Keratinocyte (primary cell): ENCODE measurements around the gene VPS8. TPM values are rescaled to one million over a fixed set of nuclear protein-coding genes. Genes with fewer than 3 reads are reported as not detected.
A peak's percentile ranks its signal among the peaks of the same experiment; 100 is the strongest.

Experiments used
- DNase-seq: peaks from one replicate; pipeline ENCODE4 v3.0.0-alpha.2; 2011; ENCODE audit warnings: low read depth, missing footprints, low spot score
- FAIRE-seq: peaks from 2 replicates; lab custom pipeline; 2011; peaks lifted over from hg19 to GRCh38; lab: Jason Lieb, UNC
- H2AFZ ChIP-seq: 2 replicates; pipeline ENCODE4 v1.6.0; 2012; ENCODE audit warnings: low read length, control low read depth, inconsistent platforms; ENCODE audit not compliant: control insufficient read depth
- H3K27ac ChIP-seq: 2 replicates; pipeline ENCODE4 v1.5.1; 2011; ENCODE audit warnings: low read length; ENCODE audit not compliant: control insufficient read depth, insufficient read depth
- H3K27me3 ChIP-seq: 3 replicates; pipeline ENCODE4 v1.6.0; 2011; ENCODE audit warnings: low read length; ENCODE audit not compliant: control insufficient read depth, insufficient read depth; ENCODE audit errors: extremely low read depth
- H3K36me3 ChIP-seq, 2 experiments: 2 replicates in 1 of 2; 3 replicates in 1 of 2; pipeline ENCODE4 v1.5.1; 2011; ENCODE audit warnings: low read length in 2 of 2, mild to moderate bottlenecking in 1 of 2; ENCODE audit not compliant: control insufficient read depth in 2 of 2, insufficient read depth in 2 of 2; ENCODE audit errors: extremely low read depth in 1 of 2
- H3K4me1 ChIP-seq: 3 replicates; pipeline ENCODE4 v1.5.1; 2011; ENCODE audit warnings: low read length; ENCODE audit not compliant: control insufficient read depth, insufficient read depth; ENCODE audit errors: extremely low read depth
- H3K4me2 ChIP-seq: 3 replicates; pipeline ENCODE4 v1.6.0; 2011; ENCODE audit warnings: low read depth, low read length; ENCODE audit not compliant: control insufficient read depth, insufficient read depth; ENCODE audit errors: extremely low read depth
- H3K4me3 ChIP-seq, 3 experiments: fragments of 200-600 bp in 1 of 3; sonication (generic) in 1 of 3; 2 replicates in 2 of 3; 3 replicates in 1 of 3; pipeline ENCODE4 v1.5.1; 2011 to 2016; ENCODE audit warnings: low read length in 3 of 3, mild to moderate bottlenecking in 3 of 3, control low read depth in 2 of 3, inconsistent platforms in 1 of 3, low read depth in 1 of 3, mixed read lengths in 1 of 3, mixed run types in 1 of 3, moderate library complexity in 1 of 3; ENCODE audit not compliant: control insufficient read depth in 2 of 3, insufficient read depth in 2 of 3; ENCODE audit errors: extremely low read depth in 1 of 3
- H3K79me2 ChIP-seq: 2 replicates; pipeline ENCODE4 v1.6.0; 2012; ENCODE audit warnings: low read length; ENCODE audit not compliant: control insufficient read depth, insufficient read depth
- H3K9ac ChIP-seq: 3 replicates; pipeline ENCODE4 v1.6.0; 2011; ENCODE audit warnings: low read length; ENCODE audit not compliant: control insufficient read depth, insufficient read depth; ENCODE audit errors: extremely low read depth
- H3K9me1 ChIP-seq: 3 replicates; pipeline ENCODE4 v1.6.0; 2011; ENCODE audit warnings: low read length; ENCODE audit not compliant: control insufficient read depth, insufficient read depth; ENCODE audit errors: extremely low read depth
- H3K9me3 ChIP-seq: 2 replicates; pipeline ENCODE4 v1.5.1; 2012; ENCODE audit warnings: low read depth, low read length; ENCODE audit not compliant: control insufficient read depth
- H4K20me1 ChIP-seq: 3 replicates; pipeline ENCODE4 v1.6.0; 2011; ENCODE audit warnings: low read length; ENCODE audit not compliant: control insufficient read depth, insufficient read depth; ENCODE audit errors: extremely low read depth
- CTCF ChIP-seq, 3 experiments: IDR thresholded peaks in 1 of 3; conservative IDR thresholded peaks in 1 of 3; optimal IDR thresholded peaks in 1 of 3; 2 replicates in 2 of 3; 3 replicates in 1 of 3; pipeline versions ENCODE3 to v1.5.1; 2011; ENCODE audit warnings: low read length in 3 of 3, mild to moderate bottlenecking in 3 of 3, moderate library complexity in 2 of 3, control low read depth in 1 of 3, inconsistent platforms in 1 of 3; ENCODE audit not compliant: insufficient read depth in 2 of 3; ENCODE audit errors: extremely low read depth in 1 of 3
- EZH2 ChIP-seq: IDR thresholded peaks from one replicate; pipeline ENCODE4 v1.6.1; 2012; ENCODE audit warnings: inconsistent platforms, mild to moderate bottlenecking, low read length, moderate library complexity
- dilution Hi-C: fragments of 300-500 bp; cut with MboI; formaldehyde crosslinking; loops from one replicate; pipeline ENCODE4 v1.7.0; 2020; ENCODE audit warnings: low sequenced_read_pairs; ENCODE audit not compliant: extremely low pct_ligation_motif_present
- polyA plus RNA-seq, 5 experiments: library from polyadenylated mRNA; depleted of rRNA in 3 of 5; stranded (reverse) in 3 of 5; stranded (forward) in 1 of 5; unstranded in 1 of 5; fragments of >200 nt; gene quantifications; 1 replicate in 1 of 5; 2 replicates in 3 of 5; 3 replicates in 1 of 5; pipeline versions ENCODE4 v1.2.1 to v1.2.3, GENCODE V29; 2011 to 2012; ENCODE audit warnings: missing spikeins in 2 of 5, low read depth in 1 of 5, low replicate concordance in 1 of 5

The VPS8 gene
- polyA plus RNA-seq, 1 donor (not counting 4 experiments of a cell fraction or from before 2014, with no cell fraction given), result 28.4 TPM

- no peak overlapping the region for H3K4me2 ChIP-seq
- no peak overlapping the region for H2AFZ ChIP-seq
- H3K9ac ChIP-seq, result no peak overlapping the region
- no peak for DNase-seq
- no peaks in the 10 kb centered on the region for H3K9me3 ChIP-seq
- no peaks in the 10 kb centered on the region for H3K4me1 ChIP-seq
- no peak for TF ChIP-seq EZH2
- TF ChIP-seq CTCF (optimal IDR thresholded peaks at IDR 0.05 in 1 of 3, IDR thresholded peaks at IDR 0.05 in 1 of 3, conservative IDR thresholded peaks at IDR 0.05 in 1 of 3; ENCODE audit: extremely low read depth in 1 of 3, insufficient read depth in 2 of 3, low read length in 3 of 3), result no peak
- peaks cover 3% of the 10 kb centered on the region for H3K27me3 ChIP-seq
- H3K27ac ChIP-seq, result no peak overlapping the region
- dilution Hi-C loops, result no loop called here
- no peak overlapping the region for H3K4me3 ChIP-seq
- no peaks in the 10 kb centered on the region for H3K36me3 ChIP-seq
- no peaks in the 10 kb centered on the region for H3K79me2 ChIP-seq
- H4K20me1 ChIP-seq, result no peaks in the 10 kb centered on the region
- no peaks in the 10 kb centered on the region for H3K9me1 ChIP-seq
- FAIRE-seq, result peak; percentile 9
Observed at GRCh38 chr3:184801241-184801785, 10.7 kb upstream of the VPS8 start.

GRCh38 chr3:184802150-184802549 lies 9.8 kb upstream of the VPS8 start:
- Histone ChIP-seq H3K9me1 (no peaks in the 10 kb centered on the region), H3K4me1 (no peaks in the 10 kb centered on the region), H3K9me3 (no peaks in the 10 kb centered on the region), H3K4me3 (no peak overlapping the region), H3K9ac (no peak overlapping the region), H3K79me2 (no peaks in the 10 kb centered on the region), H3K4me2 (no peak overlapping the region), H3K27me3 (peaks cover 3% of the 10 kb centered on the region), H2AFZ (no peak overlapping the region), H3K36me3 (no peaks in the 10 kb centered on the region), H3K27ac (no peak overlapping the region), H4K20me1 (no peaks in the 10 kb centered on the region)
- dilution Hi-C loops, result no loop called here
- DNase-seq (no peak), FAIRE-seq (no peak)
- no peak for TF ChIP-seq EZH2
- TF ChIP-seq CTCF (optimal IDR thresholded peaks at IDR 0.05 in 1 of 3, IDR thresholded peaks at IDR 0.05 in 1 of 3, conservative IDR thresholded peaks at IDR 0.05 in 1 of 3; ENCODE audit: extremely low read depth in 1 of 3, insufficient read depth in 2 of 3, low read length in 3 of 3), result no peak
